Measurements from ENCODE around the gene SNN.

The SNN gene

DNA sequence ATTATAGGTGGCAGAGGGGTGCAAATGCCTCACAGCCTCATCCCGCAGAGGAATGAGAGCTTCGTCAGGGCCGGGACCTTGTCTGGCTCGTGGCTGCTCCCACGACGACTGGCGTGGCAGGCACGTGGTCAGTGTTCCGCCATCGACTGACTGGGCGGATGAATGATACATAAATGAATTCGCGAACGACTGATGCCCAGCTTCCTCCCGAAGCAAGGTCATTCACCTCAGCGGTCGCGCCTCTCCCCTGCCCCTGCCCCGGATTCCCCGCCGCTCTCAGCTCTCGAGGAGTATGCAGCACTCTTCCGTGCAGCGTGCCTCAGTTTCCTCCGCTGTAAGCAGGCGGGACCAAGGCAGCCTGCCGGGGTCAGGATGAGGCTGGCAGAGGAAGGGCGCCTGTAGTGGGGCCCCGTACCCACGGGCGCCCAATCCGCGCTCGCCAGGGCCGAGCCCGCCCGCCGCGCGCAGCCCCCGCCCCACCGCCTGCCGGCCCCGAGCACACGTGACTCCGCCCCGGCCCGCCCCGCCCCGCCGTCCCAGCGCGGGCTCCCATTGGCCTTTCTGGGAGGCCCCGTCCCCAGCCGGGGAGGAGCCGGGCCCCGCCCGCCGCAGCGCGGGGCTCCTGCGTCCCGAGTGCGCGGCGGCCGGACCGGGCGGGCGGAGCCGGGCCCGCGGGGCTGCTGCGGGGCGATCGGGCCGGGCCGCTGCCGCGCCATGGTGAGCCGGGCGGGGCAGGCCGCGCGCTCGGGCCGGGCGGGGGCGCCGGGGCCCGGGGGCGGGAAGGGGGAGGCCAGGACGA lies at the start of gene SNN:
SNN (plus strand) TSS at position 632 of the 799 bp plus-strand sequence. CDS start 7,605 bp downstream, outside the sequence.
- Histone ChIP-seq H3K9me3 (no peaks in the 10 kb centered on the region), H3K4me3 (ENCODE audit: low read depth in 1 of 2, low read length in 1 of 2) (peak within 1 kb of the TSS; percentile 85 to 87), H3K36me3 (no peaks in the 10 kb centered on the region), H3K4me1 (ENCODE audit: control insufficient read depth in 1 of 2, insufficient read depth in 1 of 2, low read depth in 1 of 2, low read length in 1 of 2) (peaks cover 42 to 57% of the 10 kb centered on the region in 2 experiments), H3K27ac (peak within 1 kb of the TSS; percentile 98), H3K27me3 (peaks cover 35% of the 10 kb centered on the region)
- TF ChIP-seq, protein P1, sequence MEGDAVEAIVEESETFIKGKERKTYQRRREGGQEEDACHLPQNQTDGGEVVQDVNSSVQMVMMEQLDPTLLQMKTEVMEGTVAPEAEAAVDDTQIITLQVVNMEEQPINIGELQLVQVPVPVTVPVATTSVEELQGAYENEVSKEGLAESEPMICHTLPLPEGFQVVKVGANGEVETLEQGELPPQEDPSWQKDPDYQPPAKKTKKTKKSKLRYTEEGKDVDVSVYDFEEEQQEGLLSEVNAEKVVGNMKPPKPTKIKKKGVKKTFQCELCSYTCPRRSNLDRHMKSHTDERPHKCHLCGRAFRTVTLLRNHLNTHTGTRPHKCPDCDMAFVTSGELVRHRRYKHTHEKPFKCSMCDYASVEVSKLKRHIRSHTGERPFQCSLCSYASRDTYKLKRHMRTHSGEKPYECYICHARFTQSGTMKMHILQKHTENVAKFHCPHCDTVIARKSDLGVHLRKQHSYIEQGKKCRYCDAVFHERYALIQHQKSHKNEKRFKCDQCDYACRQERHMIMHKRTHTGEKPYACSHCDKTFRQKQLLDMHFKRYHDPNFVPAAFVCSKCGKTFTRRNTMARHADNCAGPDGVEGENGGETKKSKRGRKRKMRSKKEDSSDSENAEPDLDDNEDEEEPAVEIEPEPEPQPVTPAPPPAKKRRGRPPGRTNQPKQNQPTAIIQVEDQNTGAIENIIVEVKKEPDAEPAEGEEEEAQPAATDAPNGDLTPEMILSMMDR (IDR thresholded peaks at IDR 0.05), result no peak

- Histone ChIP-seq H3K9me3 (no peaks in the 10 kb centered on the region), H3K36me3 (no peaks in the 10 kb centered on the region), H3K27ac (peak overlapping the region; percentile 86), H3K4me1 (ENCODE audit: control insufficient read depth in 1 of 2, insufficient read depth in 1 of 2, low read depth in 1 of 2, low read length in 1 of 2) (peaks cover 65 to 66% of the 10 kb centered on the region in 2 experiments), H3K27me3 (no peaks in the 10 kb centered on the region), H3K4me3 (ENCODE audit: low read depth in 1 of 2, low read length in 1 of 2) (no peak overlapping the region)
- TF ChIP-seq, protein P1 (IDR thresholded peaks at IDR 0.05), result peak; percentile 15
Observed at GRCh38 chr16:11619327-11619851, 48.9 kb upstream of the SNN start.

DNA sequence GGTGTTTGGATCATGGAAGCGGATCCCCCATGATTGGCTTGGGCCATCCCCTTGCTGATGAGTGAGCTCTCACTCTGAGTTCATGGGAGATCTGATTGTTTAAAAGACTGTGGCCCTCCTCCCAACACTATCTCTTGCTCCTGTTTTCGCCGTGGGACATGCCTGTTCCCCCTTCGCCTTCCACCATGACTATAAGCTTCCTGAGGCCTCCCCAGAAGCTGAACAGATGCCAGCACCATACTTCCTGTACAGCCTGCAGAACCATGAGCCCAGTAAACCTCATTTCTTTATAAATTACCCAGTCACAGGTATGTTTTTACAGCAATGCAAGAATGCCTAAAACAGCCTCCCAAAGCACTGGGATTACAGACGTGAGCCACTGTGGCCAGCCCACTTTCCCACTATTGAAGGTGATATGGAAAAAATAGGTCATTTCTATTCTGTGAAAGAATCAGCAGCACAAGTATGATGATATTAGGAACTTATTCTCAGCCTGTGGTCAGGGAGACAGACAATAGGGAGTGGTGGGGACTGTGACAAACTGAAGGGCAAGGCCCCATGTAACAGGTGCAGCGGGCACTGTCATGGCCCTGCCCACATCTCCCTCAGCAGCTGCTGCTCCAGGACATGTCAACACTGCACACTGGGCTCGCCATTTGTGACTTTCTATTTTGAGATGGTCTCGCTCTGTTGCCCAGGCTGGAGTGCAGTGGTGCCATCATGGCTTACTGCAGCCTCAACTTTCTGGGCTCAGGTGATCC lies 47.8 kb upstream of the SNN start:
- Histone ChIP-seq H3K4me3 (ENCODE audit: low read depth in 1 of 2, low read length in 1 of 2) (no peak overlapping the region), H3K36me3 (no peaks in the 10 kb centered on the region), H3K27me3 (no peaks in the 10 kb centered on the region), H3K4me1 (ENCODE audit: control insufficient read depth in 1 of 2, insufficient read depth in 1 of 2, low read depth in 1 of 2, low read length in 1 of 2) (peaks cover 66 to 67% of the 10 kb centered on the region in 2 experiments), H3K27ac (peak overlapping the region; percentile 4), H3K9me3 (no peaks in the 10 kb centered on the region)
- TF ChIP-seq, protein P1 (IDR thresholded peaks at IDR 0.05), result no peak

DNA sequence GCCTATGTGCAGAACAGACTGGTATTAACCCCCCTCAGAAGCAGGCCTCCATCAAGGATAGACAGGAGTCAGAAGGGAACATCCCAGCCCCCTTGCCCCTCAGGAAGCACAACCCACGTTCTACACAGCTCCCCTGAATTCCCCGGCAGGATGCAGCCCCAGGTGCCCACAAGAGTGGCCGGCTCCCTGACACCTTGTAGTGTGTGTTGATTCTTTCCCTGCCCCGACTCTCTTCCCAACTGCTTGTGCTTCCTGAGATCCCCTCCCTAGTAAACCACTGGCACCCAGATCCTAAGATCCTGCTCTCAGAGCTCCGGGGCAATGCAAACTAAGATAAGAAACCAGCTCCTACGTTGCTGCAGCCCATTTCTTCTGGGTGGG lies 46.7 kb upstream of the SNN start:
- H3K4me1 ChIP-seq (ENCODE audit: control insufficient read depth in 1 of 2, insufficient read depth in 1 of 2, low read depth in 1 of 2, low read length in 1 of 2), result peaks cover 71 to 78% of the 10 kb centered on the region in 2 experiments
- H3K36me3 ChIP-seq, result no peaks in the 10 kb centered on the region
- H3K27ac ChIP-seq, result peak overlapping the region; percentile 58
- H3K4me3 ChIP-seq (ENCODE audit: low read depth in 1 of 2, low read length in 1 of 2), result peak overlapping the region in 1 of 2 experiments; percentile 20
- TF ChIP-seq, protein P1 (IDR thresholded peaks at IDR 0.05), result no peak
- no peaks in the 10 kb centered on the region for H3K27me3 ChIP-seq
- H3K9me3 ChIP-seq, result no peaks in the 10 kb centered on the region

GRCh38 chr16:11621920-11622651 lies 46.2 kb upstream of the SNN start:
- Histone ChIP-seq H3K27ac (peak overlapping the region; percentile 58), H3K4me3 (ENCODE audit: low read depth in 1 of 2, low read length in 1 of 2) (peak overlapping the region in 1 of 2 experiments; percentile 20), H3K36me3 (no peaks in the 10 kb centered on the region), H3K9me3 (no peaks in the 10 kb centered on the region), H3K4me1 (ENCODE audit: control insufficient read depth in 1 of 2, insufficient read depth in 1 of 2, low read depth in 1 of 2, low read length in 1 of 2) (peaks cover 76 to 84% of the 10 kb centered on the region in 2 experiments), H3K27me3 (no peaks in the 10 kb centered on the region)
- TF ChIP-seq, protein P1 (IDR thresholded peaks at IDR 0.05), result no peak

Measured in neutrophil (primary cell).